NCI-H1417 treated with DMSO at 0.1 percent for 48 hours (cell line): ENCODE measurements around the gene IQGAP2.
"Not testable (repeated sequence)": the region's sequence is repeated elsewhere in the genome, so short reads cannot be mapped to it uniquely, and the experiment has no call there.

Experiments used
- DNase-seq: peaks from one replicate; lab custom pipeline; 2025; lab: John Stamatoyannopoulos, UW

Gene IQGAP2

GRCh38 chr5:76718381-76718832, 315.3 kb downstream of the IQGAP2 start:
- no peak for DNase-seq

- DNase-seq = no peak
Observed at GRCh38 chr5:76718880-76719279, 315.8 kb downstream of the IQGAP2 start.

GRCh38 chr5:76720988-76721569, 318.0 kb downstream of the IQGAP2 start:
- no peak for DNase-seq

- DNase-seq = no peak
Observed at GRCh38 chr5:76723266-76723665, 320.2 kb downstream of the IQGAP2 start.

GRCh38 chr5:76723906-76724305, 320.8 kb downstream of the IQGAP2 start:
- DNase-seq = no peak

- no peak for DNase-seq
Observed at GRCh38 chr5:76724871-76725270, 321.8 kb downstream of the IQGAP2 start.

GRCh38 chr5:76728965-76729364, 325.9 kb downstream of the IQGAP2 start:
- DNase-seq = no peak

- DNase-seq = no peak
Observed at GRCh38 chr5:76729373-76730290, 326.5 kb downstream of the IQGAP2 start.

- no peak for DNase-seq
Observed at GRCh38 chr5:76732405-76733048, 329.4 kb downstream of the IQGAP2 start.

GRCh38 chr5:76733049-76733417, 329.9 kb downstream of the IQGAP2 start:
- DNase-seq = no peak

- no peak for DNase-seq
Observed at GRCh38 chr5:76735762-76736545, 332.9 kb downstream of the IQGAP2 start.

GRCh38 chr5:76736679-76737556, 333.8 kb downstream of the IQGAP2 start:
- DNase-seq = no peak

- no peak for DNase-seq
Observed at GRCh38 chr5:76737846-76738245, 334.8 kb downstream of the IQGAP2 start.

- DNase-seq = not testable (repeated sequence)
Observed at GRCh38 chr5:76741506-76741905, 338.4 kb downstream of the IQGAP2 start.

GRCh38 chr5:76742583-76742982, 339.5 kb downstream of the IQGAP2 start:
- no peak for DNase-seq

- no peak for DNase-seq
Observed at GRCh38 chr5:76744632-76745031, 341.5 kb downstream of the IQGAP2 start.

- DNase-seq = no peak
Observed at GRCh38 chr5:76745670-76746069, 342.6 kb downstream of the IQGAP2 start.

GRCh38 chr5:76746677-76747076, 343.6 kb downstream of the IQGAP2 start:
- no peak for DNase-seq

- DNase-seq = no peak
Observed at GRCh38 chr5:76747706-76748105, 344.6 kb downstream of the IQGAP2 start.

- DNase-seq = no peak
Observed at GRCh38 chr5:76751291-76751690, 348.2 kb downstream of the IQGAP2 start.

GRCh38 chr5:76754668-76755078, 351.6 kb downstream of the IQGAP2 start:
- DNase-seq = no peak
